ENCODE results near the gene PFN3.
"Not testable (repeated sequence)": the region's sequence is repeated elsewhere in the genome, so short reads cannot be mapped to it uniquely, and the experiment has no call there.

The PFN3 gene

DNA sequence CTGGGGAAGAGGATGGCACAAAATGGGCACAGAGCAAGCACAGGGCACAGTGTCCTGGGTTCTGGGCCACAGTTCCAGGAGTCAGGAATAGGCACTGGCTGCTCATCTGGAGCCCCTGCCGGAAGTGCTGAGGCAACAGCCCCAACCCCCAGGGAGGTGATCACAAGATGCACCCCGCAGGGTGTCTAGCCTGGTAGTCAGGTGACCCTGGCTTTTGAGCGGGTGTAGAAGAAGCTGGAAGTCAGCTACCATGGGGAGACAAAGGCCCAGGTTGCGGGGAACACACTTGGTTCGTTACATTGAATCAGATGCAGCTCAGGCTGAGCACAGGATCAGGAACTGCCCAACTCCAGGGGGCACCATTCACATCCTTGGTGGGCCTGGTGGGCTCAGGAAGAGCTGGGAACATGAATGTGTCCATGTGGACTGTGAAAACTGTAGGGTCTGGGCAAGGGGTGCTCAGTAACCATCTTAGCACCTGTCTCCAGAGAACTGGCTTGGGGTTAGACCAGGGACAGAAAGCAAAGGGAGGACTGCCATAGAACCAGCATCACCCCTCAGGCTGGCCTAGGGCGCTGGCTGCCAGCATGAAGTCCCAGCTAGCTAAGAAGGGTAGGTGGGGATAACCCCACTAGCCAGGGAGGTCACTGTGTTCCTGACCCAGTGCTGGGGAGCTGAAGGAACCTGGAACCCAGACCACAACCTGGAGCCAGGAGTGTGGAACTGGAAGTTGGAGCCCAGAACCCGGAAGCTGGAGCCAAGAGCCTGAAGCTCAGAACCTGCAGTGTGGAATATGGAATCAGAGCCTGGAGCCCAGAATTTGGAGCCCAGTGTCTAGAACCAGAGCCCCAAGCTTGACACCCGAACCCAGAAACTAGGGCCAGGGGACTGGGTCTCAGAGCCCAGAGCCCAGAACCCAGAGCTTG is 22.3 kb downstream of the PFN3 start:
- Histone ChIP-seq H3K9me3 (ENCODE audit: insufficient read depth, low read length) (no peaks in the 10 kb centered on the region), H3K4me1 (ENCODE audit: low read length) (no peaks in the 10 kb centered on the region), H3K36me3 (replicated peaks; ENCODE audit: low read depth, low read length) (no peaks in the 10 kb centered on the region), H3K9ac (ENCODE audit: low read length) (no peak overlapping the region), H3K4me2 (ENCODE audit: low read length) (no peak overlapping the region), H4K20me1 (ENCODE audit: insufficient read depth, low read length) (no peaks in the 10 kb centered on the region), H3K27me3 (ENCODE audit: low read depth, low read length) (peaks cover 4% of the 10 kb centered on the region), H3K4me3 (ENCODE audit: low read length) (no peak overlapping the region), H3K27ac (ENCODE audit: low read length) (no peak overlapping the region), H3K79me2 (ENCODE audit: low read length) (no peaks in the 10 kb centered on the region), H2AFZ (ENCODE audit: low read depth, low read length) (no peak overlapping the region)
- TF ChIP-seq, protein P1, sequence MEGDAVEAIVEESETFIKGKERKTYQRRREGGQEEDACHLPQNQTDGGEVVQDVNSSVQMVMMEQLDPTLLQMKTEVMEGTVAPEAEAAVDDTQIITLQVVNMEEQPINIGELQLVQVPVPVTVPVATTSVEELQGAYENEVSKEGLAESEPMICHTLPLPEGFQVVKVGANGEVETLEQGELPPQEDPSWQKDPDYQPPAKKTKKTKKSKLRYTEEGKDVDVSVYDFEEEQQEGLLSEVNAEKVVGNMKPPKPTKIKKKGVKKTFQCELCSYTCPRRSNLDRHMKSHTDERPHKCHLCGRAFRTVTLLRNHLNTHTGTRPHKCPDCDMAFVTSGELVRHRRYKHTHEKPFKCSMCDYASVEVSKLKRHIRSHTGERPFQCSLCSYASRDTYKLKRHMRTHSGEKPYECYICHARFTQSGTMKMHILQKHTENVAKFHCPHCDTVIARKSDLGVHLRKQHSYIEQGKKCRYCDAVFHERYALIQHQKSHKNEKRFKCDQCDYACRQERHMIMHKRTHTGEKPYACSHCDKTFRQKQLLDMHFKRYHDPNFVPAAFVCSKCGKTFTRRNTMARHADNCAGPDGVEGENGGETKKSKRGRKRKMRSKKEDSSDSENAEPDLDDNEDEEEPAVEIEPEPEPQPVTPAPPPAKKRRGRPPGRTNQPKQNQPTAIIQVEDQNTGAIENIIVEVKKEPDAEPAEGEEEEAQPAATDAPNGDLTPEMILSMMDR (IDR thresholded peaks at IDR 0.05; ENCODE audit: low read depth, low read length) = no peak
- no peak for TF ChIP-seq EZH2phosphoT487 (IDR thresholded peaks at IDR 0.05; ENCODE audit: low read depth)

- H3K36me3 ChIP-seq (replicated peaks; ENCODE audit: low read depth, low read length) = no peaks in the 10 kb centered on the region
- no peaks in the 10 kb centered on the region for H3K27me3 ChIP-seq (ENCODE audit: low read depth, low read length)
- TF ChIP-seq, protein P1 (IDR thresholded peaks at IDR 0.05; ENCODE audit: low read depth, low read length) = no peak
- no peak for TF ChIP-seq EZH2phosphoT487 (IDR thresholded peaks at IDR 0.05; ENCODE audit: low read depth)
- H3K79me2 ChIP-seq (ENCODE audit: low read length) = no peaks in the 10 kb centered on the region
- no peaks in the 10 kb centered on the region for H4K20me1 ChIP-seq (ENCODE audit: insufficient read depth, low read length)
- H3K4me3 ChIP-seq (ENCODE audit: low read length) = no peak overlapping the region
- peaks cover 10% of the 10 kb centered on the region for H3K4me1 ChIP-seq (ENCODE audit: low read length)
- no peak overlapping the region for H3K27ac ChIP-seq (ENCODE audit: low read length)
- no peak overlapping the region for H2AFZ ChIP-seq (ENCODE audit: low read depth, low read length)
- H3K9me3 ChIP-seq (ENCODE audit: insufficient read depth, low read length) = no peaks in the 10 kb centered on the region
- H3K4me2 ChIP-seq (ENCODE audit: low read length) = no peak overlapping the region
- H3K9ac ChIP-seq (ENCODE audit: low read length) = no peak overlapping the region
These were observed 24.4 kb downstream of the PFN3 start for GRCh38 chr5:177376107-177376506.

DNA sequence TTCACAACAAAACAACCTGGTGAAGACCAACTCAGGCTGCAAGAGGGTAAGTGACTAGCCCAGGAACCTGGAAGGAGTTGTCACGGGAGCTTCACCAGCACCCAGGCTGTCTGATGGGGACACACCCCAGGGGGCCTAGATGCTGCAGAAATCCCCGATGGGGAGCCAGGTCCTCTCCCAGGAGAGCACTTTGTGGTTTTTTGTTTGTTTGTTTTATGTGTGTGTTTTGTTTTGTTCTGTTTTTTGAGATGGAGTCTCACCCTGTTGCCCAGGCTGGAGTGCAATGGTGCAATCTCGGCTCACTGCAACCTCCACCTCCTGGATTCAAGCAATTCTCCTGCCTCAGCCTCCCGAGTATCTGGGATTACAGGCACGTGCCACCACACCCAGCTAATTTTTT is 24.9 kb downstream of the PFN3 start:
- peaks cover 10% of the 10 kb centered on the region for H3K4me1 ChIP-seq (ENCODE audit: low read length)
- H4K20me1 ChIP-seq (ENCODE audit: insufficient read depth, low read length); H3K36me3 ChIP-seq (replicated peaks; ENCODE audit: low read depth, low read length); H3K27me3 ChIP-seq (ENCODE audit: low read depth, low read length); H2AFZ ChIP-seq (ENCODE audit: low read depth, low read length); H3K9me3 ChIP-seq (ENCODE audit: insufficient read depth, low read length); H3K4me2 ChIP-seq (ENCODE audit: low read length); H3K79me2 ChIP-seq (ENCODE audit: low read length); H3K27ac ChIP-seq (ENCODE audit: low read length); H3K4me3 ChIP-seq (ENCODE audit: low read length); H3K9ac ChIP-seq (ENCODE audit: low read length): not testable (repeated sequence)

GRCh38 chr5:177374211-177374610 is 26.2 kb downstream of the PFN3 start:
- Histone ChIP-seq H3K79me2 (ENCODE audit: low read length) (no peaks in the 10 kb centered on the region), H3K9ac (ENCODE audit: low read length) (no peak overlapping the region), H3K4me3 (ENCODE audit: low read length) (no peak overlapping the region), H3K36me3 (replicated peaks; ENCODE audit: low read depth, low read length) (no peaks in the 10 kb centered on the region), H2AFZ (ENCODE audit: low read depth, low read length) (no peak overlapping the region), H4K20me1 (ENCODE audit: insufficient read depth, low read length) (peaks cover 6% of the 10 kb centered on the region; the same call in 1 of the 2 replicates), H3K9me3 (ENCODE audit: insufficient read depth, low read length) (no peaks in the 10 kb centered on the region), H3K27ac (ENCODE audit: low read length) (no peak overlapping the region), H3K4me2 (ENCODE audit: low read length) (no peak overlapping the region), H3K4me1 (ENCODE audit: low read length) (peaks cover 23% of the 10 kb centered on the region), H3K27me3 (ENCODE audit: low read depth, low read length) (no peaks in the 10 kb centered on the region)
- TF ChIP-seq, protein P1 (IDR thresholded peaks at IDR 0.05; ENCODE audit: low read depth, low read length) = no peak
- no peak for TF ChIP-seq EZH2phosphoT487 (IDR thresholded peaks at IDR 0.05; ENCODE audit: low read depth)

Data from OCI-LY3 (cell line).